Cardiac muscle cell (in vitro differentiated cells and primary cell): ENCODE results near the gene GJA5. TPM values are rescaled to one million over a fixed set of nuclear protein-coding genes. Genes with fewer than 3 reads are reported as not detected.
A peak's percentile ranks its signal among the peaks of the same experiment; 100 is the strongest.

Source experiments
- DNase-seq, 2 donors: peaks; one replicate each; pipeline versions ENCODE4 v3.0.0 to v3.0.0-alpha.2; 2010 to 2017; ENCODE audit warnings: low read depth in 1 of 2, low spot score in 1 of 2
- H3K27ac ChIP-seq: fragments of 200-600 bp; sonication (generic); 2 replicates; pipeline ENCODE4 v1.5.1; 2016
- H3K27me3 ChIP-seq: fragments of 200-600 bp; sonication (generic); 2 replicates; pipeline ENCODE4 v1.6.0; 2016; ENCODE audit warnings: control low read depth
- H3K36me3 ChIP-seq: fragments of 200-600 bp; sonication (generic); 2 replicates; pipeline ENCODE4 v1.5.1; 2016; ENCODE audit warnings: control low read depth
- H3K4me1 ChIP-seq: fragments of 200-600 bp; sonication (generic); 2 replicates; pipeline ENCODE4 v1.8.1; 2017; ENCODE audit warnings: low read depth, mild to moderate bottlenecking, mixed run types
- H3K4me3 ChIP-seq: fragments of 200-600 bp; sonication (generic); 2 replicates; pipeline ENCODE4 v1.5.1; 2016; ENCODE audit warnings: mild to moderate bottlenecking
- H3K9me3 ChIP-seq: fragments of 200-600 bp; sonication (generic); 2 replicates; pipeline ENCODE4 v1.5.1; 2017; ENCODE audit warnings: low read depth, mild to moderate bottlenecking, control low read depth
- polyA plus RNA-seq: library from polyadenylated mRNA; unstranded; fragments of >200 nt; fragmentation: Nextera tagmentation; extraction: Ambion mirVana; gene quantifications from 2 replicates; pipeline ENCODE4 v1.2.1, GENCODE V29; 2016
- total RNA-seq: library from RNA; depleted of rRNA; stranded (reverse); fragments of >200 nt; gene quantifications from 2 replicates; pipeline ENCODE4 v1.2.3, GENCODE V29; 2016
- TF ChIP-seq, protein P1 (sequence below): IDR thresholded peaks from 2 replicates; pipeline ENCODE4 v1.5.1; 2012; ENCODE audit warnings: low read depth, mild to moderate bottlenecking, low read length

The GJA5 gene
- total and polyA plus RNA-seq, 2 experiments from 2014 or later = 12.3 to 23.9 TPM

DNA sequence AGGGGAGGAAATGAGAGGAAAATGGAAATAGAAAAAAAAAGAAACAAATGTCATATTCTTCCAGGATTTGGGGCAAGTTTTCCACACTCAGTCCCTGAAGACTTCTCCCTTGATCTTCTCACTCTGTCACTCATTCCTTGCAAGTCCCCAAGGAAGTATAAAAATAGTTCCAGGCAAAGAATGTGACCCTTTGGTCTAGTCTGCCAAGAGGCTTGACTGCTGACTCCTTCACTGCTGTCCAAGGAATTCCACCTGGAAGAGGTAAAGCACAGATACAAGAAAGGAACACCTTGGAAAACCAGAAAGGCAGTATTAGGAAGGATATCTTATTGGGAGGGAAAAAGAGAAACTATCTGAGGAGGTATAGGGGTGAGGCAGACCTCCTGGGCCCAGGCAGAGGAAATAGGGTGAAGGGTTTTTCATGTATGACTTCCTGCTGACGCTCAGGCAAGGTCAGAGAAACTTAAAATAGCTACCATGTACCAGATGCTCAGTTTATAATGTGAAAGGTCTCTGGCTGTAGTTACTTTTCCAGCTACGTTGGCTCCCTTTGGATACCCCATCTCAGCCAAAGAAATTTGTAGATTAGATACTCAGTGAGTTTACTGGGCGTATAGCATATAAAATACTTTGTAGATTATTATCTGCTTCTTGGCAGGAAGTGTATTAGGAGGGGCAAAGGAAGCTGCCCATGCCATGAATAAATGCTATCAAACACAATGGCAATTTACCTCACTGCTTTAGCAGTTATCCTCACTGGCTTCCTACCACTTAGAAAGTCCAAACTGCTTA lies 2.0 kb upstream of the GJA5 start:
- no peaks in the 10 kb centered on the region for H3K27me3 ChIP-seq
- peak in 1 of 2 donors; percentile 19 for DNase-seq
- H3K4me3 ChIP-seq = no peak overlapping the region
- peaks cover 42% of the 10 kb centered on the region for H3K4me1 ChIP-seq
- H3K27ac ChIP-seq = no peak overlapping the region
- no peaks in the 10 kb centered on the region for H3K36me3 ChIP-seq
- no peaks in the 10 kb centered on the region for H3K9me3 ChIP-seq
- TF ChIP-seq, protein P1, sequence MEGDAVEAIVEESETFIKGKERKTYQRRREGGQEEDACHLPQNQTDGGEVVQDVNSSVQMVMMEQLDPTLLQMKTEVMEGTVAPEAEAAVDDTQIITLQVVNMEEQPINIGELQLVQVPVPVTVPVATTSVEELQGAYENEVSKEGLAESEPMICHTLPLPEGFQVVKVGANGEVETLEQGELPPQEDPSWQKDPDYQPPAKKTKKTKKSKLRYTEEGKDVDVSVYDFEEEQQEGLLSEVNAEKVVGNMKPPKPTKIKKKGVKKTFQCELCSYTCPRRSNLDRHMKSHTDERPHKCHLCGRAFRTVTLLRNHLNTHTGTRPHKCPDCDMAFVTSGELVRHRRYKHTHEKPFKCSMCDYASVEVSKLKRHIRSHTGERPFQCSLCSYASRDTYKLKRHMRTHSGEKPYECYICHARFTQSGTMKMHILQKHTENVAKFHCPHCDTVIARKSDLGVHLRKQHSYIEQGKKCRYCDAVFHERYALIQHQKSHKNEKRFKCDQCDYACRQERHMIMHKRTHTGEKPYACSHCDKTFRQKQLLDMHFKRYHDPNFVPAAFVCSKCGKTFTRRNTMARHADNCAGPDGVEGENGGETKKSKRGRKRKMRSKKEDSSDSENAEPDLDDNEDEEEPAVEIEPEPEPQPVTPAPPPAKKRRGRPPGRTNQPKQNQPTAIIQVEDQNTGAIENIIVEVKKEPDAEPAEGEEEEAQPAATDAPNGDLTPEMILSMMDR = no peak

DNA sequence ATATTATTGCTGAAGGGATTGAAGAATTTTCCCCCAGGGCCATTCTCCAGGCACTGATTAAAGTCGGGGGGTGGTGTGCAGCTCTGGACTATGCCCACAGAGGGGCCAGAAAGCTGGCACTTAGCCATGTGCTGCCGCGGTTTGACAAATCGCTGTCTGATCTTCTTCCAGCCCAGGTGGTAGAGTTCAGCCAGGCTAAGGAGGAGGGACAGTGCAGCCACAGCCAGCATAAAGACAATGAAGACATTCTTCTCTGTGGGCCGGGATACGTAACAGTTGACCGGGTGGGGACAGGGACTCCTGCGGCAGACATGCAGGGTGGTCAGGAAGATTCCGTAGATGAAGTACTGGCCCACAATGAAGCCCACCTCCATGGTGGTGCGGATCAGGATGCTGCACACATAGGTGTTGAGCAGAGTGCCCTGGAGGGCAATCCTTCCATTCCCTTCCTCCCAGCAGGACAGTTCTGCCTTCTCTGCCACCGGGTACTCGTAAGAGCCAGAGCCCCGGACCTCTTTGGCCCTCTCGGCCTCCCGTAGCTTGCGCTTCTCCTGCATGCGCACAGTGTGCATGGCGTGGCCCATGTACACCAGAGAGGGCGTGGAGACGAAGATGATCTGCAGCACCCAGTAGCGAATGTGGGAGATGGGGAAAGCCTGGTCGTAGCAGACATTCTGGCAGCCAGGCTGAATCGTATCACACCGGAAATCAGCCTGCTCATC lies 1.9 kb downstream of the GJA5 start:
- TF ChIP-seq, protein P1 = no peak
- Histone ChIP-seq H3K4me3 (no peak overlapping the region), H3K36me3 (no peaks in the 10 kb centered on the region), H3K27ac (no peak overlapping the region), H3K27me3 (no peaks in the 10 kb centered on the region), H3K9me3 (no peaks in the 10 kb centered on the region), H3K4me1 (peaks cover 63% of the 10 kb centered on the region)
- no peak for DNase-seq

DNA sequence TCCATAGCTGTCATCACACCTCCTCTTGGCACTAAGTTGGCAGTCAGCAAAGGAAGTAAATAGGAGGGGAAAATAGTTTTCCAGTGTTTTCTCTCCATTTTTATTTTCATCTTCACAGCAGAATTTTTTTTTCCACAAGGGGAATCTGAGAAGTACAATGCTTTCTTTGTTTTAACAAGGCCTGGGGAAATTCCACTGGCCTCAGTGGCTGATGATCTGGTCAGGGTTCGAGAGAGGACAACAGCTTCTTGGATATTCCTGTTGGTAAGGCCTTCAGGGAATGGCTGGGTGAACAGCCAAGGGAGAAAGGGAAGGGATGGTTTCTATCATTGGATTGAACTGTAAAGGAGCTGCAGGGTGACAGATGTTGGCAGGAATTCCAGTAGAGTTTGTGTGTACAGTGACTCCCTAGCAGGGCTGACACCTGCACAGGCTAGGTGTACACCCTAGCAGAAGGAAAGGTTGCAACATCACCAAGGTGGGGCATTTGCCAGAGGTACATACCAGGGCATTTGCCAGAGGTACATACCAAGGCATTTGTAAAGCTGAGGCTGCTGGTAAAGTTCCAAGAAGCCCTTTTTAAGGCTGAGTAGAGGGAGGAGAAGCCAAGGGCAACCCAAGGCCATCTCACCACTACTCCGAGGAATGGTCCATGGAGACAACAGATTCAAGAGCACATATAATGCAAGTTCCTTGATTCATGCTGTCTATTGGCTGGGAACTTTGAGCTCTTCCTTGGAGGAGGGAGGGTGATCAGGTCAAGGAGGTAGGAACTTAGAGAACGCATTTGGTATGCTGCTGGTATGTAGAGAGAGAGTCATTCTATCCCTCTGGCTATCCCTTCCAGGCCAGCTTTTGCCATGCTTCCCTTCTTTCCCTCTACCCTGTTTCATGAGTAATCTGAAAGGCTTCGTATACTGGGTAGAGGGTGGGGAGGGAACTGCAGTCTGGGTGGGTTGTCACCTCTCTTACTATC lies 3.1 kb downstream of the GJA5 start:
- no peaks in the 10 kb centered on the region for H3K27me3 ChIP-seq
- peaks cover 58% of the 10 kb centered on the region for H3K4me1 ChIP-seq
- H3K4me3 ChIP-seq = no peak overlapping the region
- TF ChIP-seq, protein P1 = no peak
- peak in 1 of 2 donors; percentile 69 for DNase-seq
- no peak overlapping the region for H3K27ac ChIP-seq
- no peaks in the 10 kb centered on the region for H3K36me3 ChIP-seq
- H3K9me3 ChIP-seq = no peaks in the 10 kb centered on the region

DNA sequence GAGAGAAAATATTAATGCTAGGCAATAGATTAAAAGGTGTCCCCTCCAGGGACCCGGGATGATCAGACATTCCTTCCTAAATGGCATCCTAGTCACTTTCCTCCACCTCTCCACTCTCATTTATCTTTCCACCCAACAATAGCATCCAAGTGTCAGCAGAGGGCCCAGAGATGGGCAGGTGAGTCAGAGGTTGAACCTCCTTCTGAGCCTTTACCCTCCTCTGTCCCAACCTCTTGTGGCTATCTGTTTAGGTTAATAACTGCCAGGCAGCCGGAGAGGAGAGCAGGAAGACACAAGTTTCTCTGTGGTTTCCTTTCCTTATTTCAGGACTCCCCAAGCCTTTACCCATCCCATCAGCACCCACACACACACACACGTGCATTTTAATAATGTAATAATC lies 4.1 kb downstream of the GJA5 start:
- Histone ChIP-seq H3K27me3 (no peaks in the 10 kb centered on the region), H3K4me1 (peaks cover 51% of the 10 kb centered on the region), H3K36me3 (no peaks in the 10 kb centered on the region), H3K9me3 (no peaks in the 10 kb centered on the region), H3K4me3 (no peak overlapping the region), H3K27ac (no peak overlapping the region)
- no peak for DNase-seq
- TF ChIP-seq, protein P1 = no peak

DNA sequence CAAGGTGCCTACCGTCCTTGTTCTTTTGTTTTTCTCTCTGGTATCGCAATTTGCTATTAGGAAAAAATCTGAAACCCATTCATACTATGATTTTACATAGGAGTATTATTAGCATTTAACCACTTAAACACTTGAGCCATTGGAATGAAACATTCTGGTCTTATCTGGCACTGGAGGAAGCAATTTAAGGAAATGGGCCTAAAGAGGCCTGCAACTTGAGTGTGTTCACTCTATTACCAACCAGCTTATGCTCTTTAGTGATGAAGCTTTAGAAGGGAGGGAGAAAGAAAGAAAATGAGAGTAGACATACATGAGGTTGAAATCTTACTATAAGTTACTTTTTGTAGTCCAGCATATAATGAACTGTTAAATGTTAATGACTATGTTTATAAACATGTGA lies 5.7 kb downstream of the GJA5 start:
- Histone ChIP-seq H3K27me3 (no peaks in the 10 kb centered on the region), H3K4me3 (no peak overlapping the region), H3K9me3 (no peaks in the 10 kb centered on the region), H3K4me1 (peaks cover 42% of the 10 kb centered on the region), H3K36me3 (no peaks in the 10 kb centered on the region), H3K27ac (peak overlapping the region; percentile 51)
- peak in 1 of 2 donors; percentile 53 for DNase-seq
- TF ChIP-seq, protein P1 = no peak
